HCT116 (cell line): ENCODE data around the gene FUT6. TPM values are rescaled to one million over a fixed set of nuclear protein-coding genes. Genes with fewer than 3 reads are reported as not detected.

Experiments used
- ATAC-seq: fragments of 200-7000 bp; cut with Tn5 transposase; 2 replicates; pipeline ENCODE4 v1.9.1; 2020; ENCODE audit warnings: mild to moderate bottlenecking, moderate library complexity
- BruUV-seq: library from RNA; stranded (reverse); fragments of 400-500 nt; replicated peaks from 2 replicates; lab custom pipeline; 2021; lab: Mats Ljungman, UMichigan
- CTCF ChIA-PET: fragments of 300-600 bp; sonication (Branson Sonifier 250); formaldehyde crosslinking; loops from one replicate; lab custom pipeline; 2021; ENCODE audit warnings: antibody characterized with exemption; lab: Charles Lee
- POLR2A ChIA-PET: fragments of 300-600, 350-600 bp; sonication (Branson Sonifier 250); formaldehyde crosslinking; loops from one replicate; lab custom pipeline; 2021; ENCODE audit warnings: antibody characterized with exemption; lab: Charles Lee
- RAD21 ChIA-PET, 2 experiments: fragments of 300-600 bp; sonication (Branson Sonifier 250); formaldehyde crosslinking; loops; one replicate each; lab custom pipeline; 2023; ENCODE audit warnings: low total read pairs in 2 of 2; ENCODE audit not compliant: uncharacterized antibody in 2 of 2, unreplicated experiment in 2 of 2, low non-redundant PET in 1 of 2; lab: Charles Lee
- DNase-seq: peaks from one replicate; pipeline ENCODE4 v3.0.0-alpha.2; 2010; ENCODE audit warnings: low read depth, low spot score
- H2AFZ ChIP-seq: fragments of 200-600 bp; shearing (Covaris generic), sonication (generic); 2 replicates; pipeline ENCODE4 v1.6.1; 2017; ENCODE audit warnings: low read depth, mixed run types, mixed read lengths, antibody characterized with exemption, low read length; ENCODE audit not compliant: poor library complexity, severe bottlenecking
- H3K27ac ChIP-seq: 2 replicates; pipeline ENCODE4 v1.5.1; 2012; ENCODE audit warnings: low read depth, low read length
- H3K27me3 ChIP-seq: fragments of 200-600 bp; sonication (generic); 2 replicates; pipeline ENCODE4 v1.6.1; 2016; ENCODE audit warnings: mixed run types, low read length, mixed read lengths; ENCODE audit not compliant: insufficient read depth
- H3K36me3 ChIP-seq, 2 experiments: fragments of 200-500 bp in 1 of 2; fragments of 200-600 bp in 1 of 2; sonication (Bioruptor generic) in 1 of 2; sonication (generic) in 1 of 2; 2 replicates each; pipeline versions ENCODE4 v1.5.1 to v1.6.1; 2014 to 2016; ENCODE audit warnings: low read length in 2 of 2, inconsistent platforms in 1 of 2, mixed read lengths in 1 of 2, mixed run types in 1 of 2; ENCODE audit not compliant: insufficient read depth in 2 of 2, control insufficient read depth in 1 of 2
- H3K4me1 ChIP-seq, 2 experiments: fragments of 200-600 bp in 1 of 2; sonication (generic) in 1 of 2; 2 replicates each; pipeline versions ENCODE4 v1.5.1 to v1.6.1; 2012 to 2017; ENCODE audit warnings: low read length in 2 of 2, inconsistent platforms in 1 of 2, mild to moderate bottlenecking in 1 of 2, mixed read lengths in 1 of 2, mixed run types in 1 of 2, moderate library complexity in 1 of 2; ENCODE audit not compliant: insufficient read depth in 2 of 2, control insufficient read depth in 1 of 2
- H3K4me2 ChIP-seq: fragments of 200-600 bp; sonication (generic); 2 replicates; pipeline ENCODE4 v1.6.1; 2017; ENCODE audit warnings: mixed run types, low read length, mixed read lengths
- H3K4me3 ChIP-seq, 2 experiments: fragments of 200-600 bp in 1 of 2; sonication (generic) in 1 of 2; replicated peaks in 1 of 2; 2 replicates each; pipeline ENCODE4 v1.5.1; 2011 to 2016; ENCODE audit warnings: low read length in 2 of 2, control low read depth in 1 of 2, low read depth in 1 of 2, mild to moderate bottlenecking in 1 of 2, mixed read lengths in 1 of 2, mixed run types in 1 of 2
- H3K79me2 ChIP-seq: fragments of 200-600 bp; sonication (generic); 2 replicates; pipeline ENCODE4 v1.6.1; 2017; ENCODE audit warnings: mild to moderate bottlenecking, mixed run types, low read length, moderate library complexity, mixed read lengths; ENCODE audit not compliant: insufficient read depth
- H3K9ac ChIP-seq: fragments of 200-600 bp; sonication (generic); 2 replicates; pipeline ENCODE4 v1.6.1; 2016; ENCODE audit warnings: low read length, mixed read lengths
- H3K9me2 ChIP-seq: fragments of 200-600 bp; sonication (generic), shearing (Covaris generic); 2 replicates; pipeline ENCODE4 v1.6.1; 2017; ENCODE audit warnings: mixed run types, mild to moderate bottlenecking, moderate library complexity; ENCODE audit not compliant: insufficient read depth
- H3K9me3 ChIP-seq, 2 experiments: fragments of 200-500 bp in 1 of 2; fragments of 200-600 bp in 1 of 2; sonication (Bioruptor generic) in 1 of 2; sonication (generic) in 1 of 2; 2 replicates each; pipeline ENCODE4 v1.6.1; 2014 to 2017; ENCODE audit warnings: low read length in 2 of 2, mixed read lengths in 2 of 2, inconsistent platforms in 1 of 2, low read depth in 1 of 2, mild to moderate bottlenecking in 1 of 2, mixed run types in 1 of 2, moderate library complexity in 1 of 2; ENCODE audit not compliant: control insufficient read depth in 1 of 2, insufficient read depth in 1 of 2
- H4K20me1 ChIP-seq: fragments of 200-600 bp; sonication (generic), shearing (Covaris generic); 2 replicates; pipeline ENCODE4 v1.6.1; 2017; ENCODE audit warnings: mixed run types, mild to moderate bottlenecking, moderate library complexity; ENCODE audit not compliant: insufficient read depth
- ATF3 ChIP-seq: IDR thresholded peaks from 2 replicates; pipeline ENCODE4 v1.6.1; 2012
- CEBPB ChIP-seq: IDR thresholded peaks from 2 replicates; pipeline ENCODE4 v1.6.1; 2012; ENCODE audit warnings: low read depth
- JUND ChIP-seq: IDR thresholded peaks from 2 replicates; pipeline ENCODE4 v1.6.1; 2012
- MAX ChIP-seq: IDR thresholded peaks from 2 replicates; pipeline ENCODE4 v1.6.1; 2012
- POLR2A ChIP-seq: IDR thresholded peaks from 2 replicates; pipeline ENCODE4 v1.7.0; 2011; ENCODE audit warnings: borderline replicate concordance; ENCODE audit not compliant: insufficient read depth, insufficient read length; ENCODE audit errors: extremely low read depth
- TCF7L2 ChIP-seq: IDR thresholded peaks from 2 replicates; pipeline ENCODE4 v1.7.0; 2011; ENCODE audit warnings: borderline replicate concordance, inconsistent platforms; ENCODE audit not compliant: insufficient read depth, insufficient read length; ENCODE audit errors: extremely low read depth
- ZBTB33 ChIP-seq: IDR thresholded peaks from 2 replicates; pipeline ENCODE4 v1.6.1; 2011; ENCODE audit warnings: mild to moderate bottlenecking, low read length, moderate library complexity; ENCODE audit not compliant: insufficient replicate concordance; ENCODE audit errors: extremely low read depth
- ZFX ChIP-seq: fragments of 450-650 bp; IDR thresholded peaks from 2 replicates; pipeline ENCODE4 v1.6.1; 2017
- intact Hi-C: fragments of 100-400 bp; cut with micrococcal nuclease; formaldehyde crosslinking; loops from 2 replicates; pipeline ENCODE4 v1.10.0; 2022
- total RNA-seq: library from RNA; stranded (reverse); gene quantifications from one replicate; pipeline ENCODE4 v1.2.1, GENCODE V29; 2021; ENCODE audit not compliant: unreplicated experiment

Gene FUT6
- total RNA-seq, 1 experiment from 2014 or later, result not detected

GRCh38 chr19:5882421-5882968 is 43.0 kb upstream of the FUT6 start:
- no peak overlapping the region for H3K27ac ChIP-seq
- no peak overlapping the region for H2AFZ ChIP-seq
- TF ChIP-seq POLR2A (no peak), TCF7L2 (no peak), CEBPB (no peak), JUND (no peak), ZFX (no peak), ZBTB33 (no peak), ATF3 (no peak), MAX (no peak)
- DNase-seq, result no peak
- no peaks in the 10 kb centered on the region for H3K36me3 ChIP-seq
- no peaks in the 10 kb centered on the region for H3K27me3 ChIP-seq
- H3K9me2 ChIP-seq, result no peaks in the 10 kb centered on the region
- H3K79me2 ChIP-seq, result no peaks in the 10 kb centered on the region
- ChIA-PET POLR2A (no interaction called here), CTCF (interaction anchor here (4.5 kb wide), 1 partner anchor 78 kb away, joined by 15 read pairs; the partner anchor contains the start of gene NRTN), RAD21 (no interaction called here)
- no peak overlapping the region for H3K9ac ChIP-seq
- no peaks in the 10 kb centered on the region for H4K20me1 ChIP-seq
- no peak overlapping the region for H3K4me3 ChIP-seq
- no peak overlapping the region for H3K4me2 ChIP-seq
- no peaks in the 10 kb centered on the region for H3K9me3 ChIP-seq
- H3K4me1 ChIP-seq, result peaks cover 5 to 8% of the 10 kb centered on the region in 2 experiments
- no TSS peak for BruUV-seq
- intact Hi-C loops, result no loop called here
- ATAC-seq, result no peak
